A673 (cell line): ENCODE results near the gene PRTFDC1.

Experiments used
- EZH2 ChIP-seq: fragments of 200-600 bp; sonication (generic); IDR thresholded peaks from 2 replicates; pipeline ENCODE4 v1.6.1; 2017; ENCODE audit warnings: borderline replicate concordance, low read depth, mild to moderate bottlenecking, mixed read lengths, antibody characterized with exemption, low read length; ENCODE audit not compliant: poor library complexity, severe bottlenecking
- TF ChIP-seq, protein P1 (sequence below): fragments of 300-800, 200-600 bp; sonication (generic); conservative IDR thresholded peaks from 2 replicates; pipeline ENCODE4 v1.5.1; 2017; ENCODE audit warnings: low read depth, mild to moderate bottlenecking, antibody characterized with exemption, low read length, moderate library complexity, mixed read lengths

DNA sequence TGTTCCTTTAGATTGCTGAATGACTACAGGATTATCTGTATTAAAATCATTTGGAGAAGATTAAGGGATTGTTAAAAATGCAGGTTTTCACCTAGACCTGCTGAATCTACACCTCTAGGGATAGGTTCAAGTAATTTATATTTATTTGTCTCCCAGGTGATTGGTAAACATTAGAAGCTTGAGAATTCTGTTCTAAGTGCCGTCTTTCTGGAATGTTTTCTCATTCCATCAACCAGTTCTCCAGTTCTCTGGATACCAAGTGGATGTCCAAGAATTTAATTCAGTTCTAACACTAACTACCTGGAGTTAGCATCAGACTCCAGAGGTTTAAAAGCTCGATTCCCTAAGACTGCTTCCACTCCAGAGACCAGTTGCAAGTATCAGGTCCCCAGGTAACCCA is 110.9 kb downstream of the PRTFDC1 start:
- TF ChIP-seq EZH2: no peak
- TF ChIP-seq, protein P1, sequence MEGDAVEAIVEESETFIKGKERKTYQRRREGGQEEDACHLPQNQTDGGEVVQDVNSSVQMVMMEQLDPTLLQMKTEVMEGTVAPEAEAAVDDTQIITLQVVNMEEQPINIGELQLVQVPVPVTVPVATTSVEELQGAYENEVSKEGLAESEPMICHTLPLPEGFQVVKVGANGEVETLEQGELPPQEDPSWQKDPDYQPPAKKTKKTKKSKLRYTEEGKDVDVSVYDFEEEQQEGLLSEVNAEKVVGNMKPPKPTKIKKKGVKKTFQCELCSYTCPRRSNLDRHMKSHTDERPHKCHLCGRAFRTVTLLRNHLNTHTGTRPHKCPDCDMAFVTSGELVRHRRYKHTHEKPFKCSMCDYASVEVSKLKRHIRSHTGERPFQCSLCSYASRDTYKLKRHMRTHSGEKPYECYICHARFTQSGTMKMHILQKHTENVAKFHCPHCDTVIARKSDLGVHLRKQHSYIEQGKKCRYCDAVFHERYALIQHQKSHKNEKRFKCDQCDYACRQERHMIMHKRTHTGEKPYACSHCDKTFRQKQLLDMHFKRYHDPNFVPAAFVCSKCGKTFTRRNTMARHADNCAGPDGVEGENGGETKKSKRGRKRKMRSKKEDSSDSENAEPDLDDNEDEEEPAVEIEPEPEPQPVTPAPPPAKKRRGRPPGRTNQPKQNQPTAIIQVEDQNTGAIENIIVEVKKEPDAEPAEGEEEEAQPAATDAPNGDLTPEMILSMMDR: no peak
